Suprapubic skin (tissue), 4 donors: ENCODE data around the gene FECH. TPM values are rescaled to one million over a fixed set of nuclear protein-coding genes. Genes with fewer than 3 reads are reported as not detected.

Experiments used
- DNase-seq, 2 donors: peaks; one replicate each; pipeline ENCODE4 v3.0.0-alpha.2; 2019; ENCODE audit warnings: low spot score in 2 of 2
- H3K27ac ChIP-seq: fragments of 200-600 bp; sonication (generic); one replicate; pipeline ENCODE4 v1.5.1; 2019
- H3K27me3 ChIP-seq: fragments of 200-600 bp; sonication (generic); one replicate; pipeline ENCODE4 v1.5.1; 2019
- H3K36me3 ChIP-seq: fragments of 200-600 bp; sonication (generic); one replicate; pipeline ENCODE4 v1.5.1; 2019
- H3K4me1 ChIP-seq: fragments of 200-600 bp; sonication (generic); one replicate; pipeline ENCODE4 v1.5.1; 2019
- H3K4me3 ChIP-seq: fragments of 200-600 bp; sonication (generic); one replicate; pipeline ENCODE4 v1.5.1; 2019; ENCODE audit warnings: mild to moderate bottlenecking
- H3K9me3 ChIP-seq: fragments of 200-600 bp; sonication (generic); one replicate; pipeline ENCODE4 v1.5.1; 2019
- EP300 ChIP-seq: sonication (generic); formaldehyde crosslinking; IDR thresholded peaks from one replicate; pipeline ENCODE4 v1.6.1; 2017; ENCODE audit warnings: antibody characterized with exemption
- POLR2A ChIP-seq, 2 donors: fragments of 450-650 bp; IDR thresholded peaks; one replicate each; pipeline ENCODE4 v1.6.1; 2017; ENCODE audit warnings: antibody characterized with exemption in 2 of 2, mild to moderate bottlenecking in 2 of 2, moderate library complexity in 2 of 2
- POLR2AphosphoS5 ChIP-seq, 3 donors: sonication (generic); formaldehyde crosslinking; IDR thresholded peaks; one replicate each; pipeline ENCODE4 v1.6.1; 2017; ENCODE audit warnings: antibody characterized with exemption in 3 of 3
- WGBS: methylation state at CpG from one replicate; pipeline ENCODE4 v1.1.5; 2018; 5-methylcytosine and 5-hydroxymethylcytosine counted together
- total RNA-seq, 4 donors: library from RNA; depleted of rRNA; stranded (reverse); fragments of >200 nt; gene quantifications; one replicate each; pipeline ENCODE4 v1.1.0, GENCODE V29; 2016
- TF ChIP-seq, protein P1 (sequence below), 2 donors: fragments of 200-600 bp in 1 of 2; fragments of 450-650 bp in 1 of 2; sonication (generic) in 1 of 2; IDR thresholded peaks; one replicate each; pipeline ENCODE4 v1.5.1; 2016 to 2019; ENCODE audit warnings: antibody characterized with exemption in 2 of 2, mild to moderate bottlenecking in 1 of 2, moderate library complexity in 1 of 2

FECH gene
- total RNA-seq, 4 donors from 2014 or later: 22.8 to 40.8 (median 29.2) TPM

DNA sequence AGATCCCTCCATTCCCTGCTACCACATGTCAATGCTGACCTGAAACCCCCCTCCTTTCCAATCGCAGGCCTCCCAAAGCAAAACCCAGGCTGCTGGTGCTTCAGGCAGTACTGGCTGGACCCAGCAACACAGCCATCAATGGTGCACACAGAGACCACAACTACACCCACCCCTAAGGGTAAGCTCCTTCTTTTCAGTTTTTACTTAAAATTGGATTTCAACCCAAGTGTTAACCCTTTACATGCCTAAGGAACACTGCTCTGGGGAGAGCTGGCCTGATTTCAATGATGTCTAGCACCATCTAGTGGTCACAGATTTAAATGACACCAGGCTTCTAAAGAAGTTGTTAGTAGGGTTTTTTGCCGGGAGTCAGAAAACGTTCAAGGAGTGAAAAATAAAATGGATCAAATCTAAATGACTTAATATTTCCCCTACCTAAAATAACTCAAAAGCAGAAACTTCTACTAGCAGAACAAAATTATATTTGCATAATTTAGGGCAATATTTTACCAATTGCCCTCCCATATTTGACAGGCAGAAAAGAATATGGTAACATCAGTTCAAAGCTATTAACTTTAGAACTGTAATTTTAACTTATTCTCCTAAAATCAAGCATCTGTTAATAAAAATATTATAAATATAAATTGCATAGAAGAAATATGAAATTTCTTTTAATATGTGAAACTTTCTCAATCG is 24.6 kb downstream of the FECH start:
- no peak overlapping the region for H3K4me3 ChIP-seq
- 38% methylated on average over 4 of the region's 4 CpGs for WGBS
- no peak for TF ChIP-seq POLR2A (IDR thresholded peaks at IDR 0.05)
- TF ChIP-seq, protein P1, sequence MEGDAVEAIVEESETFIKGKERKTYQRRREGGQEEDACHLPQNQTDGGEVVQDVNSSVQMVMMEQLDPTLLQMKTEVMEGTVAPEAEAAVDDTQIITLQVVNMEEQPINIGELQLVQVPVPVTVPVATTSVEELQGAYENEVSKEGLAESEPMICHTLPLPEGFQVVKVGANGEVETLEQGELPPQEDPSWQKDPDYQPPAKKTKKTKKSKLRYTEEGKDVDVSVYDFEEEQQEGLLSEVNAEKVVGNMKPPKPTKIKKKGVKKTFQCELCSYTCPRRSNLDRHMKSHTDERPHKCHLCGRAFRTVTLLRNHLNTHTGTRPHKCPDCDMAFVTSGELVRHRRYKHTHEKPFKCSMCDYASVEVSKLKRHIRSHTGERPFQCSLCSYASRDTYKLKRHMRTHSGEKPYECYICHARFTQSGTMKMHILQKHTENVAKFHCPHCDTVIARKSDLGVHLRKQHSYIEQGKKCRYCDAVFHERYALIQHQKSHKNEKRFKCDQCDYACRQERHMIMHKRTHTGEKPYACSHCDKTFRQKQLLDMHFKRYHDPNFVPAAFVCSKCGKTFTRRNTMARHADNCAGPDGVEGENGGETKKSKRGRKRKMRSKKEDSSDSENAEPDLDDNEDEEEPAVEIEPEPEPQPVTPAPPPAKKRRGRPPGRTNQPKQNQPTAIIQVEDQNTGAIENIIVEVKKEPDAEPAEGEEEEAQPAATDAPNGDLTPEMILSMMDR (IDR thresholded peaks at IDR 0.05): peak; percentile 57 to 64
- no peak for TF ChIP-seq EP300
- TF ChIP-seq POLR2AphosphoS5 (IDR thresholded peaks at IDR 0.05): no peak
- no peaks in the 10 kb centered on the region for H3K4me1 ChIP-seq
- H3K9me3 ChIP-seq: no peaks in the 10 kb centered on the region
- no peak for DNase-seq
- H3K27ac ChIP-seq: no peak overlapping the region
- peaks cover 45% of the 10 kb centered on the region for H3K36me3 ChIP-seq
- no peaks in the 10 kb centered on the region for H3K27me3 ChIP-seq

DNA sequence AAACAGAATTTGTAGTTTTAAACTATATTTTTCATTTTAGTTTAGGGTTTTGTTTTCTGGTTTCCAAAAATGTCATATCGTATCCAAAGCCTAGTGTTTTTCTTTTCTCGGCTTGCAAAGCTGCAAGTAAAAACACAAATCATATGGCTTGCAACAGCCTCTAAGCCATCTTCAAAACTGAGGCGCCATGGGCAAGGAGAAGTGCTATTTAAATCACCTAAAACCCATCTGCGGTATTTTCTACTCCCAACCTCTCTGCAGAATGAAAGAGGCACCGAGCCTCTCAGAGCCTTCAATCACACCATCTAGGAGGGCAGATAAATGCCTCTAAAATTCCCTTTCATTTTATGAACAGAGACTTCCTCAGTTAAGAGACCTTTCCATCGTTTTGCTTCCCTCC is 25.2 kb downstream of the FECH start:
- Histone ChIP-seq H3K36me3 (peaks cover 47% of the 10 kb centered on the region), H3K9me3 (no peaks in the 10 kb centered on the region), H3K27me3 (no peaks in the 10 kb centered on the region), H3K27ac (no peak overlapping the region), H3K4me3 (no peak overlapping the region), H3K4me1 (no peaks in the 10 kb centered on the region)
- TF ChIP-seq POLR2A (IDR thresholded peaks at IDR 0.05) (no peak), EP300 (no peak)
- no peak for DNase-seq
- 90% methylated on average over 6 of the region's 6 CpGs for WGBS

DNA sequence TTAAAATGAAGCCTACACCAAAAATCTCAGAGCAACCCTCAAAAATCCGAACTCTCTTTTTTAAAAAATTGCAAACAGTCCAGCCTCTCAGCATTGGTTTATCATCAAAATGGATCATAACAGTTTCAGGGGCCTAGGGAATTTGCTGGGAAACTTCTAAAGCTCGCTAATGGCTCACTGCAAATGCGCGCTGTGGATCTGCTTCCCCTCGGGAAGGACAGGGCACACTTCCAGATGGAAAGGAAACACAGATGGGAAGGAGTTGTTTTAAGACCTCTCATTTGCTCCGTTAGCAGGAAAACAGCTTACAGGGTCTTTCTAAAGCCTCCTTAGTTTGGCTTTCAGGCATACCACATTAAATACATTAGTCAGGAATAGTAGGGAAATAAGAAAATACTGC is 27.2 kb downstream of the FECH start:
- Histone ChIP-seq H3K4me3 (no peak overlapping the region), H3K27me3 (no peaks in the 10 kb centered on the region), H3K9me3 (no peaks in the 10 kb centered on the region), H3K27ac (no peak overlapping the region), H3K36me3 (peaks cover 44% of the 10 kb centered on the region), H3K4me1 (no peaks in the 10 kb centered on the region)
- 66% methylated on average over 6 of the region's 6 CpGs for WGBS
- no peak for DNase-seq
- no peak for TF ChIP-seq EP300
- no peak for TF ChIP-seq POLR2A (IDR thresholded peaks at IDR 0.05)

DNA sequence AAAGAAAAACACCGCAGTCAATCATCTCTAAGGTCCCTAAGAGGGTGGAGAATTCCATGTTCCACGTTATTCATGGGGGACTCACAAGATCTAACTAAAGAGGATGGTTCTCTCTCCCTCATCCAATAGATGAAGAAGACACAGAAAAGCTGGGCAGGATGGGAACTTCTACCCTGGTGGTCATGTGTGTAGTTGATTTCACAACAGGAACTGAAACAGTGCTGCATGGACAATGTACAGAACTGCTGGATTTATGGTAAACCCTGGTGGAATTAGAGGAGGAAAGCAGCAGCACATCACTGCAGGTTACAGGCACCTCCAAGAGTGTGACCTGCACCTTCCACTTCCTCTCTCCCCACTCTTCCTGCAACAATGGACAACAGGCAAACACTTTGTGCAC is 31.4 kb downstream of the FECH start:
- Histone ChIP-seq H3K27me3 (no peaks in the 10 kb centered on the region), H3K36me3 (peaks cover 62% of the 10 kb centered on the region), H3K9me3 (no peaks in the 10 kb centered on the region), H3K4me1 (no peaks in the 10 kb centered on the region), H3K4me3 (no peak overlapping the region), H3K27ac (no peak overlapping the region)
- DNase-seq: no peak
- 84% methylated on average over 2 of the region's 2 CpGs for WGBS
- no peak for TF ChIP-seq POLR2AphosphoS5 (IDR thresholded peaks at IDR 0.05)
- TF ChIP-seq POLR2A (IDR thresholded peaks at IDR 0.05): no peak
- TF ChIP-seq, protein P1 (IDR thresholded peaks at IDR 0.05): no peak
- TF ChIP-seq EP300: no peak

DNA sequence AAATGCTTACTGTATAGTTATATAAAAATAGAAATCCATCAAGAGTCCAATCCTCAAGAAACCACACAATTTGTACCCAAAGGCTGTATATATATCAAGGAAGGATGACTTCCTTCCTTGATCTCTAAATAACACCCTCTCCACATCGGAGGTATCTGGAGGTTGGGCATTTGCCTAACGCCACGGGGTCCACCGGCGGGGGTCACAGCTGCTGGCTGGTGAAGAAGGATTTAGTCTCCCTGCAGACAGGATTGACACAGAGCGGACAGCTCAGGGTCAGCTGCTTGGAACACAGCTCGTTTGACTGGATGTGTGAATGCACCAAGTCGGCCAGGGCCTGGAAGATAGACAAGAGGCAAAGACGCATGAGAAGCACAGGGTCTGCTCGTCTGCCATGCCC is 36.0 kb downstream of the FECH start:
- H3K36me3 ChIP-seq: peaks cover 36% of the 10 kb centered on the region
- H3K27ac ChIP-seq: no peak overlapping the region
- H3K9me3 ChIP-seq: no peaks in the 10 kb centered on the region
- TF ChIP-seq POLR2AphosphoS5 (IDR thresholded peaks at IDR 0.05): no peak
- TF ChIP-seq EP300: no peak
- TF ChIP-seq, protein P1 (IDR thresholded peaks at IDR 0.05): no peak
- no peak for TF ChIP-seq POLR2A (IDR thresholded peaks at IDR 0.05)
- no peaks in the 10 kb centered on the region for H3K4me1 ChIP-seq
- WGBS: 86% methylated on average over 10 of the region's 10 CpGs
- no peaks in the 10 kb centered on the region for H3K27me3 ChIP-seq
- no peak overlapping the region for H3K4me3 ChIP-seq
- DNase-seq: no peak

DNA sequence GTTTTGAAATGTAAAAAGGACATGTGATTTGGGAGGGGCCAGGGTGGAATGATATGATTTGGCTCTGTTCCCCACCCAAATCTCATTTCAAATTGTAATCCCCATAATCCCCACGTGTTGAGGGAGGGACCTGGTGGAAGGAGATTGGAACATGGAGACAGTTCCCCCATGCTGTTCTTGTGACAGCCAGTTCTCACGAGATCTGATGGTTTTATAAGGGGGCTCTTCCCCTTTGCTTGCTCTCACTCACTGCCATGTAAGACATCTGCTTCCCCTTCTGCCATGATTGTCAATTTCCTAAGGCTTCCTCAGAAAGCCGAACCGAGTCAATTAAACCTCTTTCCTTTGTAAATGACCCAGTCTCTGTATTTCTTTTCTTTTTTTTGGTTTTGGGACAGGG is 39.2 kb downstream of the FECH start:
- TF ChIP-seq POLR2A (IDR thresholded peaks at IDR 0.05) (no peak), POLR2AphosphoS5 (IDR thresholded peaks at IDR 0.05) (no peak), EP300 (no peak)
- TF ChIP-seq, protein P1 (IDR thresholded peaks at IDR 0.05): no peak
- Histone ChIP-seq H3K36me3 (peaks cover 17% of the 10 kb centered on the region), H3K4me1 (no peaks in the 10 kb centered on the region), H3K9me3 (no peaks in the 10 kb centered on the region), H3K27me3 (no peaks in the 10 kb centered on the region), H3K4me3 (no peak overlapping the region), H3K27ac (no peak overlapping the region)
- whole genome bisulfite sequencing: 78% methylated on average over 4 of the region's 4 CpGs
- DNase-seq: no peak
